ENCODE data around the gene MC1R. TPM values are rescaled to one million over a fixed set of nuclear protein-coding genes. Genes with fewer than 3 reads are reported as not detected.

MC1R gene
- total RNA-seq, 1 donor = 8.1 TPM

DNA sequence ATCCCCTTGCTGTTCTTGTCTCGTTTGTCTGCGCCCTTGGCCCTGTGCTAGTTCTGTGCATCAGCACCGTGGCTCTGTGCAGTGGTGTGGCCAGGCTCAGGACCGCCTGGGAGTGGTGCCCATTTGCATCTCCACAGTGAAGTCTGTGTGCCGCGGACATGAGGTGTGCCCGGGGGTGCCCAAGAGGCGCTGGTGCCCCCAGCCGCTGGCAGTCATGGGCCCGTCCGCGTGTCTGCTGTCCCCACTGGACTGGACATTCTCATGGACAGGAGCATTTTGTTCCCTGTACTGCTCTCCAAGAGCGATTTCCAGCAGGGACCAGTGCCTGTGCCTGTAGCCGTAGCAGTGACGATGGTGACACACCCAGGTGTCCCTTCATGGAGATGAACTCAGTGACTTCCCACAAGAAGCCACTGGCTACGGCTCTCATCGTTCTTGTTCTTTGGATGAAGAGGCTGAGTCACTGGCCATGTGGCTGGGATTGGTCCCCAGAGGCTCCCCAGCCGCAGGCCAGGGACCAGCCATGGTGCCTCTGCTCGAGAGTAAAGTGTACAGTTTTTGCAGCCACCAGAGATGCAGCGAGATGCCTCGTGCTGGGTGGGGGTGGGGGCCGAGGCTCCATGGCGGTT lies 13.0 kb upstream of the MC1R start:
- TF ChIP-seq, protein P1, sequence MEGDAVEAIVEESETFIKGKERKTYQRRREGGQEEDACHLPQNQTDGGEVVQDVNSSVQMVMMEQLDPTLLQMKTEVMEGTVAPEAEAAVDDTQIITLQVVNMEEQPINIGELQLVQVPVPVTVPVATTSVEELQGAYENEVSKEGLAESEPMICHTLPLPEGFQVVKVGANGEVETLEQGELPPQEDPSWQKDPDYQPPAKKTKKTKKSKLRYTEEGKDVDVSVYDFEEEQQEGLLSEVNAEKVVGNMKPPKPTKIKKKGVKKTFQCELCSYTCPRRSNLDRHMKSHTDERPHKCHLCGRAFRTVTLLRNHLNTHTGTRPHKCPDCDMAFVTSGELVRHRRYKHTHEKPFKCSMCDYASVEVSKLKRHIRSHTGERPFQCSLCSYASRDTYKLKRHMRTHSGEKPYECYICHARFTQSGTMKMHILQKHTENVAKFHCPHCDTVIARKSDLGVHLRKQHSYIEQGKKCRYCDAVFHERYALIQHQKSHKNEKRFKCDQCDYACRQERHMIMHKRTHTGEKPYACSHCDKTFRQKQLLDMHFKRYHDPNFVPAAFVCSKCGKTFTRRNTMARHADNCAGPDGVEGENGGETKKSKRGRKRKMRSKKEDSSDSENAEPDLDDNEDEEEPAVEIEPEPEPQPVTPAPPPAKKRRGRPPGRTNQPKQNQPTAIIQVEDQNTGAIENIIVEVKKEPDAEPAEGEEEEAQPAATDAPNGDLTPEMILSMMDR (IDR thresholded peaks at IDR 0.05; ENCODE audit: insufficient read depth, low read length) = no peak
- no peak for DNase-seq (ENCODE audit: low read depth)
- no peak overlapping the region for H3K4me3 ChIP-seq (ENCODE audit: low read depth, low read length)

DNA sequence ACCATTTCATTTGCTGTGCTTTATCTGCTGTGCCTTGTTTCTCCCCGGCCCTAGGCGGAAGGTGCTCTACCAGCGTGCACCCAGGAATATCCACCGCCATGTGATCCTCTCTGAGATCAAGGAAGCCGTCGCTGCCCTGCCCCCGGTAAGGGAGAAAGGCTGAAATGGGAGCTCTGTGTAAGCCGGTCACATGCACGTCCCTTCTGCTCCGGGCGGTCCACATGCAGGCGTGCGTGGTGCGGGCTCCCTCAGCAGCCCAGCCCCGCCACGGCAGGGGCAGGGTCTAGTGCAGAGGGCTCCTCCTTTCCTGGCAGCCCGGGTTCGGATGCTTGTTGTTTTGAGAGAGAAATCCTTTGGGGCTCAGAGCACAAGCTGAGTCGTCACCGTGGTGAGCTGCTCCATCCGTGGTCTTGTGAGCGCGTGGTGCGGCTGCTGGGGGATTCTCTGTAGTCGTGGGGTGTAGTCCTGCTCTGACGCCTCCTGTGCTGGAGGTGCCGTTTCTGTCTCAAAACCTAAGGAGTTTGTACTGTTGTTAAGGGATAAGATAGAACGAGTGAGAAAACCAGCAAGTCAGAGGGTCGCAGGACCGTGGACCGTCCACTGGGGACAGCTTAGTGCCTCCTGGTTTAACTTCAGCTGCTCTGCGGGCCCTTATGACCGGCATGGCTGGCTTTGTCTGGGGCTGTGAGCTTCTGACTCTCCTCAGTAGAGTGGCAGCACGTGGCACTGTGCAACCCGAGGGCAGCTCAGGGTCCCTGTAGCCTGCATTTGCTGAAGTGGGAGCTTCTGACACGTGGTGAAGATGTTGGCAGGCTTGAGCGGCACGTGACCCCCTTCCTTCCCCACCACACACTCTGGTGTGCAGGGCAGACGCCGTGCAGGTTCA lies 12.3 kb upstream of the MC1R start:
- no peak for DNase-seq (ENCODE audit: low read depth)
- no peak overlapping the region for H3K4me3 ChIP-seq (ENCODE audit: low read depth, low read length)
- TF ChIP-seq, protein P1 (IDR thresholded peaks at IDR 0.05; ENCODE audit: insufficient read depth, low read length) = no peak

DNA sequence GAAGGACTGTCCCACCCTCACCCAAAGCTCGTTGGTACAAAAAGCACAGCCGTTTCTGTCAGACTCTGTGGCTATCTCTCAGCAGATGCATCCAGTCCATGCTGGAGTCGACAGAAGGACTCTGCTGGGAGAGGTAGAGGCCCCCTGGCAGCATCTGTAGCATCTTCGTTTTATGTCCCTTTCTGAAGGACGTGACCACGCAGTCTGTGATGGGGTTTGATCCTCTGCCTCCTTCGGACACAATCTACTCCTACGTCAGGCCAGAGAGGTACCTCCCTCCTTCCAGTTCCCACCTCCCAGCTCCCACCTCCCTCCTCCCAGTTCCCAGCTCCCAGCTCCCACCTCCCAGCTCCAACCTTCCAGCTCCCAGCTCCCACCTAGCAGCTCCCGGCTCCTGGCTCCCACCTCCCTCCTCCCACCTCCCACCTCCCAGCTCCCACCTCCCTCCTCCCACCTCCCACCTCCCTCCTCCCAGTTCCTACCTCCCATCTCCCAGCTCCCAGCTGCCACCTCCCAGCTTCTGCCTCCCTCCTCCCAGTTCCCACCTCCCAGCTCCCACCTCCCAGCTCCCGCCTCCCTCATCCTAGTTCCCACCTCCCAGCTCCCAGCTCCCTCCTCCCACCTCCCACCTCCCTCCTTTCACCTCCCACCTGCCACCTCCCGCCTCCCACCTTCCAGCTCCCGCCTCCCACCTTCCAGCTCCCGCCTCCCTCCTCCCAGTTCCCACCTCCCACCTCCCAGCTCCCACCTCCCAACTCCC lies 11.4 kb upstream of the MC1R start:
- no peak overlapping the region for H3K4me3 ChIP-seq (ENCODE audit: low read depth, low read length)

GRCh38 chr16:89908236-89908635 lies 10.4 kb upstream of the MC1R start:
- TF ChIP-seq, protein P1 (IDR thresholded peaks at IDR 0.05; ENCODE audit: insufficient read depth, low read length) = no peak
- no peak overlapping the region for H3K4me3 ChIP-seq (ENCODE audit: low read depth, low read length)
- no peak for DNase-seq (ENCODE audit: low read depth)

More for the DNA sequence above, 11.4 kb upstream of the MC1R start:
- TF ChIP-seq, protein P1 (IDR thresholded peaks at IDR 0.05; ENCODE audit: insufficient read depth, low read length) = no peak
- DNase-seq (ENCODE audit: low read depth) = no peak

GRCh38 chr16:89909777-89910716 lies 8.6 kb upstream of the MC1R start:
- peak; percentile 73 for DNase-seq (ENCODE audit: low read depth)
- TF ChIP-seq, protein P1 (IDR thresholded peaks at IDR 0.05; ENCODE audit: insufficient read depth, low read length) = peak; percentile 92
- no peak overlapping the region for H3K4me3 ChIP-seq (ENCODE audit: low read depth, low read length)
